HL-60 (cell line): ENCODE measurements around the gene C1QTNF9.

Source experiments
- CTCF ChIP-seq: IDR thresholded peaks from one replicate; pipeline ENCODE4 v1.5.1; 2011; ENCODE audit warnings: low read length, control low read depth, inconsistent platforms; ENCODE audit not compliant: insufficient read depth
- POLR2AphosphoS5 ChIP-seq: IDR thresholded peaks from 2 replicates; pipeline ENCODE4 v1.6.1; 2012; ENCODE audit warnings: low read depth

DNA sequence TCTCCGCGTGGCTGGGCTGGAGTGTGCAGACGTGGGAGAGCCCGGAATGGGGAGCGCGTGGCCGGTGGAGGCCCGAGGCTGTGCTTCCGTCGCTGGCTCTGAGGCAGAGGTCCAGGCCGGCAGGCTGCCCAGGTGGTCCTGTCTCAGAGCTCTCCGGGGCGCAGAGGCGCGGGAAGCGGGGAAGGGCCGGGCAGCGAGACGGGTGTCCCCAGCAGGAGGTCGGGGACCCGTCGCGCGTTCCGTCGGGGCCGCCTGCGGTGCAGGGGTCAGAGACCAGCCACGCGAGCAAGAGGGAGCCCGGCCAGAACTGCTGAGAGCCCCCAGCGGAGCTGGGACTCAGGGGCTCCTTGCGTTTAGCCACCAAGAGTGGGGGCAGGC, 1.3 kb upstream of the C1QTNF9 start:
- TF ChIP-seq CTCF (no peak), POLR2AphosphoS5 (no peak)
